ENCODE data around the gene TRIM50.
"Not testable (repeated sequence)": the region's sequence is repeated elsewhere in the genome, so short reads cannot be mapped to it uniquely, and the experiment has no call there.

Gene TRIM50

DNA sequence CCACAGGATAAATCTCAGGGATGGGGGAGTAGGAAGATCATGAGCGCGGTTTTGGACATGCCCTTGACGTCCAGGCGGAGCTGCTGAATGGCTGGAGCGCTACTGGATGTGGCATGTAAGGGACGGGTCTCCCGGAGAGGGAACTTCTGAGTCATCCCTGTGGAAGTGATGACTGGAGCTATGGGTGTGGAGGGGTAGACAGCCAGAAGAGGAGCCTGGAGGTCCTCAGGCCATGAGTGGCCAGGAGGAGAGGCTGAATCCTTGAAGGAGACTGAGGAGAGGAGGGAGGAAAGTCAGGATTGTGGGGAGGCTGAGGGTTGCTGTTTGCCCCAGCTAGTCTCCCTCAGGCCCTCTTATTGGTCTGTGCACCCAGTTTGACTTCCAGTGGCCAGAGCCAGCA, 16.5 kb downstream of the TRIM50 start:
- DNase-seq, result not testable (repeated sequence)

- DNase-seq, result peak; percentile 62
Measured at GRCh38 chr7:73308665-73309214, 19.1 kb downstream of the TRIM50 start, which contains the start of gene NSUN5. Gene NSUN5, minus strand, starts transcription at chr7:73308826. Its CDS starts 36 bp downstream, at chr7:73308790.

DNA sequence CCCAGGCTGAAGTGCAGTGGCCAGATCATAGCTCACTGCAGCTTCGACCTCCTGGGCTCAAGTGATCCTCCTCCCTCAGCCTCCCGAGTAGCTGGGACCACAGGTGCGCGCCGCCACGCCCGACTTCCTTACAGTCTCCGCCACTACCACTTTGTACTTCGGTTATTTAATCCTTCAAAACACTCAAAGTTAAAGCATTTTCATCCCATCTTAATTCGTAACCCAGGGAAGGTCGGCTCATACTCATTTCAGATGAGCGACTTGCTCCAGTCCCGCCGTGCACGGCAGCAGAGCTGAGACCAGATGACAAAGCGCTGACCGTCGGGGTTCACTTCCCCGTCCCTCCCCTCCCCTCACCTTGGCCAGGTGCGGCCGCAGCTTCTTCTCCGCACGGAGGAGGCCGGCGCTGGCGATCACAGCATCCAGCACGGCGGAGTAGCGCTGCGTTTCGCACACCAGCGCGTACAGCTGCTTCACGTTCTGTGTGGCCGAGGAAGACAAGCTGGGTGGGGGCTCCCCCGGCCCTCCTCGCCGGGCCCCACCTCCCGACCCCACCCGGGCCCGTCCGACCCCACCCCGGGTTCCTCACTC, 19.7 kb downstream of the TRIM50 start:
- DNase-seq, result no peak

DNA sequence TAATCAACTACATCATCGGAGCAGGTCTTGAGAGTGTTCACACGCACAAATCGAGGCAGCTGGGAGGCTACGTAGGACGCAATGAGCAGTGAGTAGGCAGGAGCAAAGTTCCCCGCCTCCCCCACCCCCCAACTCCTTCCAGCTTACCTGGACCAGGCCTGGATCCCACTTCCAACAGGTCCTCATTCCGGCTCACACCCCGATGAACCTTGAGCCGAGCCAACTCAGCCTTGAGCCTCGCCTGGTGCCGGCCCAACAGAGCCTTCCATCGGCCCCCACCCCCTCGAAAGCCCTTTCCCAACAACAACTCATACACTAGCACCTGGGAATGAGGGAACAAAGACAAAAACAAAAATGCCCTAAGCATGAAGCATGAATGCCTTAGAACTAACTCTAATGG, 20.4 kb downstream of the TRIM50 start:
- no peak for DNase-seq

- not testable (repeated sequence) for DNase-seq
Measured at GRCh38 chr7:73304612-73305387, 23.1 kb downstream of the TRIM50 start.

GRCh38 chr7:73304071-73304470, 23.8 kb downstream of the TRIM50 start:
- no peak for DNase-seq

GRCh38 chr7:73303546-73303945, 24.3 kb downstream of the TRIM50 start:
- no peak for DNase-seq

DNA sequence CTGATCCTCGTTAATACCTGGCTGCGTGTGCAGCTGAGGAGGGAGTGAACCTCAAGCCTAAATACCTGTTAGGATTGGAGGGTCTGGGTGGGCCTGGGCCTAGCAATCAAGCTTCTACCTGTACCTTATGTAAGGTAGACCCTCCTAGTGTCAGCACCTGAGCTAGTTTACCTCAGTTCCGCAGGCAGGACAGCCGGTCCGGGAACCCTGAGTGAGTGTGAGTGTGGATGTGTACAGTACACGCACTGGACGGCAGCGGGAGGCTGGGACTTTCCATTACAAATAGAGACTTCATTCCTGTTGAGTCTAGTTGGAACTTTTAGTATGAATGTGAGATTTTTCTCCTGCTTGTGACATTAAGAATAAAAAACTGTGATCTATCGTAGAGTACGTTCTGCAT, 25.0 kb downstream of the TRIM50 start:
- DNase-seq, result not testable (repeated sequence)

DNA sequence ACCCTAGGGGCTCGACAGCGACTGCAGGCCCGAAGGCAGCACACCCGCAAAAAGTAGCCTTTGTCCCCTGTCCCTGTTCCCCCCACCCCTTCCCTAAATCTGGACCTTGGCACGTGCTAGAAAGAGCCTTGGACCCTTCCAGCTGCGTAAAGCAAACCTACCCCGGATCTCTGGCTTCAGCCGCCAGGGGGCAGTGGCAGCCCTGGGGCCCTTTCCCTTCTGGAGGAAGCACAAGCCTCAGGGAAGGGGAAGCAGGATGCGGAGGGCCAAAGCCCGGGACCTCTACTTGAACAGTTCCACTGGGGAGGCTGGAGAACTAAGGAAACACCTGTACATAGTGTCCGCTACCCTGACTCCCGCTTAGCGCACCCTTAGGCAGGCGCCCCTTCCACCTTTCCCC, 26.8 kb downstream of the TRIM50 start:
- DNase-seq, result not testable (repeated sequence)

DNA sequence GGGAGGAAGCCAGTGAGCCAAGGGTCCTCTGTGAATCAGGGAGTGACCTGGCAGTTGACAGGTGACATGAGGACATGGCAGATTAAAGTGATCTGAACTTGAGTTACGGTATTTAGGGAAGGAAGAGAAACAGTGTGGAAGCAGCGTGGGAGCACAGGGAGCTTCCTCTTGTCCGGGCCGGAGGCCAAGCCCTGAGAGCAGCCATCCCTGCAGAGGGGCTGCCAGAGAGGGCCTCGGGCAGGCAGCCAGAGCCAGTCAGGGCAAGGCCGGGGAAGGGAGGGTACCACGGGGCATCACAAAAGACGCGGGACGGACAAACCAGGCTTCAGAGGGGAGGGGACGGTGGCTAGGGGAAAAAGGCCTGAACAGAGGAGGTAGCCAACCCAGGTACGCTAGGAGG, 28.1 kb downstream of the TRIM50 start:
- not testable (repeated sequence) for DNase-seq

GRCh38 chr7:73297706-73298105, 30.2 kb downstream of the TRIM50 start:
- DNase-seq, result not testable (repeated sequence)

GRCh38 chr7:73297235-73297634, 30.6 kb downstream of the TRIM50 start:
- DNase-seq, result not testable (repeated sequence)

DNA sequence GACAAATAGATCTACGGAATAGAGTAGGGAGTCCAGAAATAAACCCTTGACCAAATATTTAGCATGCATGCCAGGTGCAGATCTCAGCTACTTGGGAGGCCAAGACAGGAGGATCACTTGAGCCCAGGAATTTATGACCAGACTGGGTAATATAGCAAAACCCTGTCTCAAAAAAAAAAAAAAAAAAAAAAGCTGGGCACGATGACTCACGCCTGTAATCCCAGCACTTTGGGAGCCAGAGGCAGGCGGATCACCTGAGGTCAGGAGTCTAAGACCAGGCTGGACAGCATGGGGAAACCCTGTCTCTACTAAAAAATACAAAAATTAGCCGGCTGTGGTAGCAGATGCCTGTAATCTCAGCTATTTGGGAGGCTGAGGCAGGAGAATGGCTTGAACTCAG, 50.7 kb downstream of the TRIM50 start:
- DNase-seq, result not testable (repeated sequence)

GRCh38 chr7:73267813-73268212, 60.1 kb downstream of the TRIM50 start:
- not testable (repeated sequence) for DNase-seq

DNA sequence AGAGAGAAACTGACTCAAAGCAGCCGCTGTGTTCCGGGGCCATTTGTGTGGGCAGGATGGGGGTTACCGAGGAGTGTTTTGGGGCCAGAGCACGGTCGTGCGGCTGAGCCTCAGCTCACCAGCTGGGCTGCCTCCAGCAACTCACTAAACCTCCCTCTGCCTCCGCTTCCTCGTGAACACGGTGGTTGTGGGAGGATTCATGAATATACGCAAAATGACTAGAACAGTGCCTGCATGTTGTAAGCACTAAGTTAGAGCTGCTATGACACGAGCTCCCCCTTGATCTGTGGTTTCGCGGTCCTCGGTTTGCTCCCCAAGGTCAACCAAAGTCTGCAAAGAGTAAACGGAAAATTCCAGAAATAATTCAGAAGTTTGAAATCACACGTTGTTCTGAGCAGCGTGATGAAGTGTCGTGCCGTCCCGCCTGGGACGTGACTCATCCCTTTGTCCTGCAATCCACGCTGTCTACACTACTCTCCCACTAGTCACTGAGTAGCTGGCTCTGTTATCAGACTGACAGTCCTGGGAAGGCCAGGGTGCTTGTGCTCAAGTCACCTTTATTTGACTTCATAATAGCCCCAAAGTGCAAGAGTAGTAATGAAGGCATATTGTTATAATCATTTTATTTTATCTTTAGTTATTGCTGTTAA, 61.0 kb downstream of the TRIM50 start:
- DNase-seq, result not testable (repeated sequence)

Measured in fibroblast of skin of right biceps (primary cell).